GM21529 (cell line): Measurements from ENCODE around the gene BANP.
A peak's percentile ranks its signal among the peaks of the same experiment; 100 is the strongest.
"Not testable (repeated sequence)": the region's sequence is repeated elsewhere in the genome, so short reads cannot be mapped to it uniquely, and the experiment has no call there.

Experiments
- ATAC-seq: cut with Tn5 transposase; IDR thresholded peaks from one replicate; pipeline ENCODE4 v1.9.1; 2021; ENCODE audit not compliant: unreplicated experiment

Gene BANP

DNA sequence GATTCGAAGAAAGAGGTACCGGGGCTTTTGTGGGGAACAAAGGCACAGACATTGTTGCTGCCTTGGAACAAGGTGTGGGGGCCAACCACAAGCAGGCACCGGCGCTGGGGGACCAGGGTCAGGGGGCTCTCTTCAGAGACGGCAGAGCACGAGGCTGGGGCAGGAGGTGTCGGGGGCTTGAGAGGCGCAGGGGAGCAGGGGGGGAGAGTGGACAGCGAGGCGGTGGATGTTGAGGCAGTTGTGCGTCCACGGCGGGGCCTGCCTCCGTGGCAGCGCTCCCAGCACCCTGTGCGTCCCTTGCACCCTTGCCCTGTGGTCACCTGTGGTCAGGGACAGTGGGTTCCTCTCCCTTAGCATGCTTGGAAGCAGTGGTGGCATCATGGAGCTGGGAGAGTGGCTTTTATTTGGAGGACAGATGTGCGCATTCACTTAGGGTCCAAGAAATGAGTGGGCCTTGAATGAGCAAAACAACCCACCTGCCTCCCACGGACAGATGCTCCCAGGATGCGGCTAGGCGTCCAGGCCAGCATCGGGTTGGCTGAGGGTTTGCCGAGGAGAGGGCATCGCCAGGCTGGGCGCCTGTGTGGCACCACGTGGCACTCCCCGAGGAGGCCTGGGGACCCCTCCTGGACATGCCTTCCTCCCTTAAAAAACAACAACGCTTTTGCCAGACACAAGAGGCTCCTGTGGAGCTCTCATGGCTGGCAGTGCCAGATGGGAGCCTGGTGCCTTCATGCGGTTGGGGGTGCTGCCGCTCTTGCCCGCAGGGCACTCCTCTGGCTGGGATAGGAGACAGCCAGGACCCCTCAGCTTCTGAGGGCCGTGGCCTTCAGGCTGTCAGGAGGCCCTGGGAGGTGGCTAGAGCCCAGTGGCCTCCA lies 113.0 kb downstream of the BANP start:
- no peak for ATAC-seq

DNA sequence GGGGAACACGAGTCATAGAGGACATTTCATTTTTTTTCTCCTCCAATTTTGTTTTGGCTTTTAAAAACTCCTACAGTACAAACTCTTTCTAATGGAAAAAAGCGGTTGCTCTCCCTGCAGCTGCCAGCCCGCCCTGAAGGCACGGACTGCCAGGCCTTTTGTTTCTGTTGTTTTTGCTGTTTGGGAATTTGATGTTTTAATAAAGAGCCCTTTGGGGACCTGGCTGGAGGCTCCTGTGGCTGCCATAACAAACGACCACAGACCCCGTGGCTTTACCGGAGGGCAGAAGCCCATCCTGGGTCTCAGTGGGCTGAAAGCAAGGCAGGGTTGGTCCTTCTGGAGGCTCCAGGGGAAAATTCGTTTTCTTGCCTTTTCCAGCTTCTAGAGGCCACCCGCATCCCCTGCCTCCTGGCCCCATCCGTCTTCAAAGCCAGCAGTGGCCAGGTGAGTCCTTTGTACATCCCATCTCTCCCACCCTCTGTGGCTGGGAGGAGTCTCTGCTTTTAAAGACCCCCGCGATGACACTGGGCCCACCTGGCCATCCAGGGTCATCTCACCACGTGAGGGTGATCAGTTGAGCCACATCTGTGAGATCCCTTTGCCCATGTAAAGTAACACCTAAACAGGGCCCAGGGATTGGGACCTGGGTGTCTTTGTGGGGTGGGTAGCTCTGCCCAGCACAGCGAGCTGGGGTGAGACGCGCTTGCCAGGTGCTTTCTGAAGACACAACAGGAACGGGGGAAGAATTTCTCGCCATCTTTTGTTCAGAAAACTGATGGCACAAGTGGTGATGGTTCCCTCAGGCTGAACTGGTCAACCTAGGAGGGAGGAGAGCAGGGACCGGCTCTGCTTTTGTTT lies 113.9 kb downstream of the BANP start:
- no peak for ATAC-seq

DNA sequence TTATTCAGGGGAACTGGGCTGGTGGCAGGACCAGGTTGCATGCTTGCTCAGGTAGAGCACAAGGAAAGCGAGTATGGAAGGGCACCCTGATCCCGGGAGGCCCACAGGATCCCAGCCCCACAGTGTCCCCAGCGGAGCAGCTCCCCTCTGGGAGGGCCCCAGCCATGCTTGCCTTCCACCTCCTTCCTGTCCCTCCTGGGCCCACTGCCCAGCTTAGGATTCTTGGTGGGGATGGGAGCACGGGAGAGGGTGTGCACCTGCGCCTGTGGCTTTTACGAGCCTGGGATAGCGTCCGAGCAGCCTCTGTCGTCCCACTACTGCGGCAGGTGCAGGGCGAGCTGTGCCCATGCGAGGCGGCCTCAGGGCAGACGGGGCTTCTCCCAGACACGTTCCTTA lies 114.5 kb downstream of the BANP start:
- no peak for ATAC-seq

DNA sequence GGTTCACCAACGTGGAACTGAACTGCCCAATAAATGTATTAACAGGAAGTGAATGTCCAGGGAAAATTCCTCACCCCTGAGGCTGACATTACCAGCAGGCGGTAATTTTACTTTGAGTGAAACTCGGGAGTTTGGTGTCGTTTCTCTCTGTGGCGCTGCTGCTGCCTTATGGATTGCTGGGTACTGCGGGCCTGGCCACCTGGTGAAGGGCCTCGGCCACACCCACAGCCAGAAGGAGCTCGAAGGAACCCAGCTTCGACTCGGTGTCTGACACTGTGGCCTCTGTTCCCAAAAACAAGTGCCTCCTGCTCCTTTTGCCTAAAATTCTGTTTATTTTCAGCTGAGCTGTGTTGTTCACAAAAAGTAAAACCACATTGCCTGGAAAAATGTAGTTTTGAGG lies 115.0 kb downstream of the BANP start:
- ATAC-seq: no peak

- no peak for ATAC-seq
These were observed 115.7 kb downstream of the BANP start for GRCh38 chr16:88066680-88067529.

GRCh38 chr16:88067530-88068411 lies 116.5 kb downstream of the BANP start:
- ATAC-seq: no peak

GRCh38 chr16:88068476-88069396 lies 117.5 kb downstream of the BANP start:
- no peak for ATAC-seq

- peak; percentile 94 for ATAC-seq
These were observed 118.3 kb downstream of the BANP start for GRCh38 chr16:88069397-88070168.

- ATAC-seq: no peak
These were observed 119.1 kb downstream of the BANP start for GRCh38 chr16:88070341-88070740.

DNA sequence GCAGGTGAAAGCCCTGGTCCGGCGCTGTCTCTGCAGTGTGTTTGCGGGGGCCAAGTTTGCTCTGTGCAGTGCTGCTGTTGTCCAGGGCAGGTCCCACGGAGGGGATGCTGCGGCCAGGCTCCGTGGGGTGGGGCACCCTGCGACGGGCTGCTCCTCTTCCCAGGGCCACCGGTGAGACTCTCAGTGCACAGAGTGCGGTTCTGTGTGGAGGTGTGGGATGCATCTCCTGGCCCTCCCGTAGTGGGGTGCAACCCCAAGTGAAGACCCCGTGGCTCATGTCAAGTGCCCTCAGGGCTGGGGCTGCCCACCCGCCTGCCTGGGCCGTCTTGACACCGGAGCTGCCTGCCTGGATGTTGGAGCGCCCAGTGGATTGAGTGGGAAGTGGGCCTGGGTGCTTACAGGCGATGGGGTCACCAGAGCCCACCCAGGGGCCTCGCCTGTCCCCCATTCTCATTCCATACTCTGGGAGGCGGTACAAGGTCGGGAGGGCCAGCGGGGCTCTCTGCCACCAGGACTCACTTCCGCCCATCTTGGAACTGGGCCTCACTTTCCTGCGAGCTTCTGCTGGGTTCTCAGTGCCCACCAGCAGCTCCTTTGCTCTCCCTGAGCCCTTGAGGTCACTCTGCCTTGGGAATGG lies 119.9 kb downstream of the BANP start:
- ATAC-seq: no peak

DNA sequence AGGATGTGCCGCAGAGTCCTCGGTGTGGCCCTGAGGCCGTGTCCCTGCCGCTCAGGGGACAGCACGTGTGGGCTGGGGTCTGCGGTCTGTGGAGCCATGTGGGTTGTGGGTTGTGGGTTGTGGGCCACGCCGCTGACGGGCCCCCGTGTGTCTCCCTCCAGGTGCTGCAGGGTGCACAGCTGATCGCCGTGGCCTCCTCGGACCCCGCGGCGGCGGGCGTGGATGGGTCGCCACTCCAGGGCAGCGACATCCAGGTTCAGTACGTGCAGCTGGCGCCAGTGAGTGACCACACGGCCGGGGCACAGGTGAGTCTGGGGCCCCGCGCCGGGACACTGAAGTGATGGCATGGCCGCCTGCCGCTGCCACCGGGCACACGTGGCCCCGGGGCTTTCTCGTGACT lies 120.7 kb downstream of the BANP start:
- no peak for ATAC-seq

DNA sequence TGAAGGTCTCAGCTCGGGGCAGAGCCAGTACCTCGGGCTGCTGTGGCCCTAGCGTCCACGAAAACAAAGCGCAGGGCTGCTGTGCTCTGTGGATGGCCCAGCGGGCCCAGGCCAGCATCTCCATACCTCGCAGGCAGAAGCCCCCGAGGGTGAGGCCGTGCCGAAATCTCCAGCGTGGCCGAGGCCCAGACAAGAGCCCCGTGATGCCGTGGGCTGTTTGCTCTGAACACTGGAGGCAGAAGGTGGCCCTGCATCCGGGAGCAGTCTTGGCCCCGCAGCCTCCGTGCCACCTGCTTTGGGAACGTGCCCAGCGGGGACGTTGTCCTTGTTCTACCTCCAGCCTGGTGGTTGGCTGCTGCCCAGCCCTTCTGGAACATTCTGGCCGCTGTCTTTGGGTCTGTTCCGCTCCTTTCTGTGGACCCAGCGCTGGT lies 121.4 kb downstream of the BANP start:
- ATAC-seq: no peak

DNA sequence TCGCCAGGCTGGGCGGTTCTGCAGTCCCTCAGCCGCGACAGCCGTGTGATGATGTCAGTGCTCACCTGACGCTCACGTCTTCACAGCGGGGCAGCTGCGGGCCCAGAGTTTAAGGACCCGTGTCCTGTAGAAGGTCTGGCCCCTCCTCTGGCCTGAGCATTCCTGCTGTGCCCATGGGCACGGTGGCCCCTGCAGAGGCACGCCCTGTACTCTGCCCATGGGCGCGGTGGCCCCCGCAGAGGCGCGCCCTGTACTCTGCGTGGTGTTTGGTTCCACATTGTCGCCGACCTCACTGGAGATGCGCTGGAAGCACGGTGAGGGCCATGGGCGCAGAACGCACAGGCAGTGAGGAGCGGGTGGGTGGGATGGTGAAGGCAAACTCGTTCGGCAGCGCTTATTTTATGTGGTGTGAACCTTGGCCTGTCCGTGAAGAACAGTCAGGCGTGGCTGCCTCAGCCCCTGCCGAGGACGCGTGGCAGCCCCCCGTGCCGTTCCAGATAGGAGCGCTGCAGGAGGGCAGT lies 122.0 kb downstream of the BANP start:
- no peak for ATAC-seq

GRCh38 chr16:88074041-88074440 lies 122.8 kb downstream of the BANP start:
- ATAC-seq: no peak

DNA sequence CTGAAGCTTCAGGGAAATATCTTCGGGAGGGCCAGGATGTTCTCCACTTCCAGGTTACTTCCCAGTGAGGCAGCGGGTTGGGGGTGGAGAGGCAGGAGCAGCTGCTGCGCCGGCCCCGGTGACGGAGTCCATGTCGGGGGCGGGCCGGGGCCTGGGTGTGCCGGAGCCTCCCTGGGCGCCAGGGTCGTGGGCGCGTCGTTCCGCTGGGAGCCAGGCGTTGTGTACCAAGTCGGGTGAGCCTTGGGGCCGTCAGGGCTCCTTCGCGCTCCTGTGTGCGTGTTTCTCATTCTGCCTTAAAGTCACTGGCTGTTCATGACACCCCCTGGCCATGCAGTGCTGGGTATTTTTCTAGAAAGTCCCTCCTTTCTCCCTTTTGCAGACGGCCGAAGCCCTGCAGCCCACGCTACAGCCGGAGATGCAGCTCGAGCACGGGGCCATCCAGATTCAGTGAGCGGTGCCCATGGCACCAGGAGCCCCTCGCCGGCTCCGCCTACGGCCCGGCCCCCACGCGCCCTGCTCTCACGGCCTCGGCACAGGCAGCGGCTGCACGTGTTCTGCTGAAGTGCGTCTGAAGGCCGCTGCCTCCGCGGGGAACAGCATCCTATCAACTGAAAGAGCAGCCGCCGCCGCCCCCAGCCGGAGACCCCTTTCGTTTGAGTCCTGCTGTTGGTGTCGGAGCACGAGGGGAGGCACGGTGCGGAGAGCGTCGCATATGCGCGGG lies 125.1 kb downstream of the BANP start:
- no peak for ATAC-seq

DNA sequence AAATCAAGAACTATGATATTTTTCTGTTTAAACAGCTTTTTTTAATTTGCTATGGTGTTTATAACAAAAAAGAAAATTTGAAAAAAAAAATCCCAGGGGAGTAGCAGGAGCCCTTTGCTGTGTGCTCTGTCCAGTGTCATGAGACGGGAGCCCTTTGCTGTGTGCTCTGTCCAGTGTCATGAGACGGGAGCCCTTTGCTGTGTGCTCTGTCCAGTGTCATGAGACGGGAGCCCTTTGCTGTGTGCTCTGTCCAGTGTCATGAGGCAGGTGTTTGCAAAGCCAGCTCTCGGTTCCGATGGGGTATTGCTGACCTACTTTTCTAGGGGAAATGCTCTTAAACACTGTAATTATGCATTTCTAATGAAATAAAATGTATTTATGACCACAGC lies 125.7 kb downstream of the BANP start:
- ATAC-seq: not testable (repeated sequence)
